Heart left ventricle (tissue), 13 donors: ENCODE results near the gene SMIM1.

Source experiments
- CTCF ChIP-seq, 12 donors: fragments of 200-600 bp; sonication (generic) in 4 of 12; IDR thresholded peaks; one replicate each; pipeline versions ENCODE4 v1.5.0 to v1.8.0; 2018 to 2022; ENCODE audit warnings: antibody characterized with exemption in 12 of 12, mild to moderate bottlenecking in 5 of 12
- POLR2A ChIP-seq, 2 donors: fragments of 450-650 bp; IDR thresholded peaks; one replicate each; pipeline ENCODE4 v1.6.1; 2017; ENCODE audit warnings: antibody characterized with exemption in 2 of 2, mild to moderate bottlenecking in 2 of 2, moderate library complexity in 2 of 2
- donor health status: ischemic (EF 13 %, LVEDD 7.1; RV severe dilation, severe dysfunction).
- donor health status: DM: no; HTN: yes; CAD: no.
- donor health status: DM: no; HTN: no; CAD: no.
- donor health status: ischemic (EF 25% LVEDD 6.9; RV normal size, moderate dysfunction).
- donor health status: ischemic (EF 25% LVEDD 5.7; RV mildly dilated, moderate dysfunction).
- donor health status: ischemic (EF 35%, LVEDD 5.7; RV mildly dilated, moderate dysfunction).
- donor health status: nonischemic (EF 11% LVEDD 7.7; RV severe dilation, severe dysfunction).
- donor health status: DM: yes; HTN: yes; CAD: no.
- donor health status: PGD.
- donor health status: ischemic (EF 29% LVEDD 5.4; RV normal size, mild dysfunction).
- donor health status: nonischemic (EF 23%, LVEDD 6.1; RV moderate dilation, normal function).

- TF ChIP-seq POLR2A (IDR thresholded peaks at IDR 0.05) = no peak
- TF ChIP-seq CTCF (IDR thresholded peaks at IDR 0.05) = no peak
Measured at GRCh38 chr1:3821004-3821403, 48.5 kb downstream of the SMIM1 start.
